ENCODE data around the gene COL8A1.

The COL8A1 gene

DNA sequence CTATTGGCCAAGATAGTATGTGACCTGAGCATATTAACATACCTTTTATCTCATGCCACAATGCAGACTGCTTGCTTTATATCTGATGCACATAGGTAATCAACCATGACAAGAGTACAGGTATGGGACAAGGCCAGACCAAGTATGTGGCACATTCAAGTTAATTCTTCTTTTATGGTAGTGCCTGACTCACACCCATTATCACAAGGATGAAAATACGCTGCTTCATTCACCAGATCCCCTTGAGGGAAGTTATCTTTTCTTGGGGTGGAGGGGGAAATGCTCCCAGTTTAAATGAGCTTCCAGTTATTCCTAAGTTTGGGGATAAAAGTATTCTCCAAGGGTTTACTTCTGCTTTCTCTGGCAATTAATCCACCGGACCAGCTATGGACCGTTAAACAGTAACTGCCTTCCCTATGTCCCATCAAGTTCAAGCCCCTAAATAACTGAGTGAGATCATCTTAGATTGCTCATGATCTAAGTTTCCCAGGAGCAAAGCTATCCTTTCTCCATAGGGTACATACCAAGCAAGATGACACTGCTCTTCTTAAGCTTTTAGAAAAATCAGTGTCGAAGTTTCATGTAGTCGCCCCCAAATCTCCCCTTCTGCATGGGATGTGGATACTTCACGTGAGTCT, 1.9 kb downstream of the COL8A1 start:
- DNase-seq, result no peak

GRCh38 chr3:99641480-99641879, 3.1 kb downstream of the COL8A1 start:
- no peak for DNase-seq

GRCh38 chr3:99641982-99642381, 3.6 kb downstream of the COL8A1 start:
- DNase-seq, result no peak

GRCh38 chr3:99644017-99644416, 5.6 kb downstream of the COL8A1 start:
- DNase-seq, result no peak

GRCh38 chr3:99644746-99645145, 6.4 kb downstream of the COL8A1 start:
- no peak for DNase-seq

DNA sequence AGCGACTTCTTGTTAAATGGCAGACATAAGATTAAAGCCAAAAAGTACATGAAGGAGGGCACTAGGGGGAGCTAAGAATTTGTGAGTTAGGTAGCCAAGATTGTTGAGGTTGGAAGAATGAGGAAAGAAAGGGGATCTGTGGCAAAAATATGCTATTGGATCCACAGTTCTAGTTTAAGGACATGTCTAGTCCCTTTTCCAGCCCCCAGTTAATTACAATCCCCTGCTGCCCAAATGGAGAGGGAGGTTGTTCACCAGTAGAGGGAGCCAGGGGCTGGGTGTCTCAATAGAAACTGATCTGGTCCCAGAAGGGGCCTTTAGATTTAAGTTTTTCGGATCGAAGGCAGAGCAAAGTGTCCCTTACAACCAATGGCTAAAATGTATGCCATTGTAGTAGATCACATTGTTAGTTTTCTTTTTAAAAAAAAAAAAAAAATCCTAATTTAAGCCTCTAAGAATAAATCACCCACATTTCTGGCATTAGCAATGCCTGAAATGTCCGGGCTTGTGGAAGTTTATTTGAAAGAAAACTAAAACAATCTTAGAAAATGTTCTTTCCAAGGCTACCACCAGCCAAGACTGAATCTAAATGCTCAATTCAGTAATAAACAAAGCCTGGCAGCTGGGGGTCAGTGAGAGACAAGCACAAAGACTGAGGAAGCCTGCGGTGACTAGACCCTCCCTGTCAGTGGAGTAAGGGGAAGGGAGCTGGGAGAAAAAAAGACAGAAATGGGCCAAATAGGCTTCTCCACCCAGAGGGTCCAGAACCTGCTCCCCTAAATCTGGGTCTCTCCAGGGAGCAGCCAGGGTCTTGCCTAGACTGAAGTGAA, 7.1 kb downstream of the COL8A1 start:
- no peak for DNase-seq

- DNase-seq, result no peak
Measured at GRCh38 chr3:99646107-99646435, 7.7 kb downstream of the COL8A1 start.

GRCh38 chr3:99647081-99647480, 8.7 kb downstream of the COL8A1 start:
- no peak for DNase-seq

- DNase-seq, result no peak
Measured at GRCh38 chr3:99648101-99648500, 9.7 kb downstream of the COL8A1 start.

DNA sequence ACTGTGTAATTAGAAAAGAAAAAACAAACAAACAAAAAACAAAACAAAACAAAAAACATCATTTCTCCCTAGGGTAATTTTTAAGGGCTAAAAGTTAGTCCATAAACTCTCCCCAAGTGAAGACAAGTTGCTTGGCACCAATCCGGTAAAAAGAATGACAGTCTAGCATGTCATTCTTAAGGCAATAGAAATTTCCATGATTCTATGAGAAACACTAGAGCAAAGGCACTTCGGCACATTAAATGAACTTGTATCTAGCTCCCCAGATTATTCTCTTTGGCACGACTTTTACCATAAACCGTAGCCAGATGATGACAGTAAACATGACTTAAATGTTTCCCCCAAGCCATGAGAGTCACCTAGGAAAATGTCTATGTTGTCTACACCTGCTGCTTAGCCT, 10.1 kb downstream of the COL8A1 start:
- DNase-seq, result no peak

- no peak for DNase-seq
Measured at GRCh38 chr3:99651531-99651930, 13.1 kb downstream of the COL8A1 start.

DNA sequence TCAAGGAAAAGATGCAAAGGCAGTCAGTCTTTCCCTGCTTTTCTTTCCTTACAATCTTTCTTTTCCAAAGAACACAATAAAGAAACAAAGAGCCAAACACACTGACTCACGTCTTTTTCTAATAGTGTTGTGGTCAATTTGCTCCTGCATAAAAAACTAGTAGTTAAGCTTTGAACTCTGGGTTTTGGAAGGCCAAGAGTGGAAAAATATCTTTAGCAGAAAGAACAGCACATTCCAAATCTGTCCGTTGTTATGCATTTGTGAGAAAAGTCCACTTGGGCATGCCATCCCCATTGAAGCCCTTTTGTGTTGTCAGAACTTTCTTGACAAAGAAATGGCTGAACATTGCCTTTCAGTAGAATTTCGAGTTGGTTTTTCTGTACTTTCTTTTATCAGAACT, 18.2 kb downstream of the COL8A1 start:
- DNase-seq, result no peak

GRCh38 chr3:99658274-99658673, 19.9 kb downstream of the COL8A1 start:
- no peak for DNase-seq

DNA sequence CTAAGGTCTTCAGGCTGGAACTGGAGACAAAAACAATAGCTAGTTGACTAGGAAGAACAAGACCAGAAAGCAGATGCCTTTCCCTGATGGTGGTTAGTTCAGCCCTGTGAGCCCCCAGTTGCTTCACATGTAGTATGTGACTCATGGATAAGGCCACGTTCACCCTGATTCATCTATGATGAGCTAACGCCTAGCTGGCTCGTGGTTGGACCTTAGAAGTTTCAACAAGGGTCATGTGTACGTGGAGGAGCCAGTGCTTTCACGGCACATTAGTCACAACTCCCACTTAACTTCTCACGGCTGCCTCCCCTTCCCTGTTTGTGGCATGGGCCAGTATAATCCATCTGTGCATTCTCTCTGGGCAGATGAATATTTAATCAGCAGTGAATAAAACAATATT, 20.6 kb downstream of the COL8A1 start:
- DNase-seq, result no peak

DNA sequence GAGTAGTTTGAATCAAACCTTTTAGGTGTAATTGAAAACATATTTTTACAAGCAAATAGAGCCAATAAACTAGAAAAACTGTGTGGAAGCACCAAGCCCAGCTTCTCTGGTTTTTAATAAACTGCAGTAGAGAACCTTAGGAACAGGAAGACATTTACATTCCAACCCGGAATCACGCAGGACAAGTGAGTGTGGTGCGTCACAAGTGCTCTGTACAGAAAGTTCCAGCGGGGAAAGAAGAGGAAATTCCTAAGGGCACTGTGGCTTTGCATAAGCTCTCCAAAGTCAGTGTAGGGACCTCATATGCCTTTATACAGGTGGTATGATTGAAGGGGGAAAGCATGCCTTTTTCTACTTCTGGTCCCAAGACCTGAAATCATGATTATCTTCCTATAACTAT, 21.6 kb downstream of the COL8A1 start:
- DNase-seq, result no peak

DNA sequence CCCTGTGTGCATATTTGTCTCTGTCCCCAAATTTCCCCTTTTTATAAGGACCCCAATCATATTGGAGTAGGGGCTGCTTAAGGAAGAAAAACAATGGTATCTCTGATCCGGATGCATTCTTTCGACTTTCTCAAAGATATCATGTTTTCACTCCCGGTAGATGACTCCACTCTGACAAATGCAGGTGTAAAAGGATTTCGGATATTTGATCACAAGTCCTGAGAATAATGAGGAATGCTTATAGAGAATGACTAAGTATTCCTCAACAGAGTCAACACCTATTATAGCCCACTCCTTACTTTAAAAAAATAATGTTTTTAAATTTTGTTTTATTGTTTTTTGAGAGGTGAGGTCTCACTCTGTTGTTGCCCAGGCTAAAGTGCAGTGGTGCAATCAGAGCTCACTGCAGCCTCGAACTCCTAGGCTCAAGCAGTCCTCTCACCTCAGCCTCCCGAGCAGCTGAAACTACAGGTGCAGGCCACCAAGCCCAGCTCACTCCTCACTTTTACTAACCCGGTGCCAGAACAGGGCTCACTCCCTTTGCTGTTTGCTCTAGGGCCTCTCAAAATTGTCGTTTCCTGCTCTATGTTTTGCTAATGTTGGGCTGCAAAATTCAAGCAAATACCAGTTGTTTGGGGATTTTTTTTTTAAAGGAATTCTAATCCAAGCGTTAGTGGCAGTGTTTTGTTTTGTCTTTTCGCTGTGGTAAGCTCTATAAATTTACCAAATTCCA, 24.6 kb downstream of the COL8A1 start:
- no peak for DNase-seq

- no peak for DNase-seq
Measured at GRCh38 chr3:99663977-99664376, 25.6 kb downstream of the COL8A1 start.

DNA sequence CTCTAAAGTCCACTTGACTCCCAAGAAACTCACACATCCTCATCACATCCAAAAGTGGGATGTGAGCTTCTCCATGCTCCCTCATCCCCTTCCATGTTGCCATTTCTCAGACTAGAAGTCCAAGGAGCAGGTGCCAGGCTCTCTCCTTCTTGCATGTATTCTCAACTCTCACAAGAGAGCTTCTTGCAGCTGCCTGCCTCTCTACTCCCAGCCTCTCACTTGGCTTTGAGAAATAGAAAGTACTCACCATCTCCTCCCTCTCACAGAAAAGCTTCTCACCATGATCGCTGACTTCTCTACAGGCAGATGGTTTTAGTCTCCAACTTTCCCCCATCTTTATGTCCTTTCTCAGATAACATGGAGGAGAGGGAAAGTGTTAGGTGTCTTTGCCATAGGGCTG, 26.6 kb downstream of the COL8A1 start:
- no peak for DNase-seq

DNA sequence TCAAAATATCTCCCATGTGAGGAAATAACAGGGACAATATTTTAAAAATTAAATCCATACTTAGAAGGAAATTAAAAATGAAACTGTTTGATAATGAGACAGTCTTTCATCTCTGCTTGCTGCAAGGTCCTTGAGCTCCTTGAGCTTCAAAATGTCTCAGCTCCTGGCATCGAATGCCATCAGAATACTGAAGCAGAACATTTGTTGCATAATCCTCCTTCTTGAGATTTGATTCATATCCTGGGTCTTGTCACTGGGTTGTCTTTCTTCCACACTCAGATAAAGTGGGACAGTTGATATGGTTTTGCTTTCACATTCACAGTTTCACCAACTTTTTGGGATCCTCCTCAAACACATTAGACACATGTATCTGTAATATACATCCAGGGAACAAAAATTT, 27.8 kb downstream of the COL8A1 start:
- DNase-seq, result no peak

GRCh38 chr3:99668044-99668443, 29.6 kb downstream of the COL8A1 start:
- no peak for DNase-seq

- DNase-seq, result no peak
Measured at GRCh38 chr3:99669879-99670555, 31.6 kb downstream of the COL8A1 start.

- DNase-seq, result no peak
Measured at GRCh38 chr3:99670556-99670950, 32.2 kb downstream of the COL8A1 start.

DNA sequence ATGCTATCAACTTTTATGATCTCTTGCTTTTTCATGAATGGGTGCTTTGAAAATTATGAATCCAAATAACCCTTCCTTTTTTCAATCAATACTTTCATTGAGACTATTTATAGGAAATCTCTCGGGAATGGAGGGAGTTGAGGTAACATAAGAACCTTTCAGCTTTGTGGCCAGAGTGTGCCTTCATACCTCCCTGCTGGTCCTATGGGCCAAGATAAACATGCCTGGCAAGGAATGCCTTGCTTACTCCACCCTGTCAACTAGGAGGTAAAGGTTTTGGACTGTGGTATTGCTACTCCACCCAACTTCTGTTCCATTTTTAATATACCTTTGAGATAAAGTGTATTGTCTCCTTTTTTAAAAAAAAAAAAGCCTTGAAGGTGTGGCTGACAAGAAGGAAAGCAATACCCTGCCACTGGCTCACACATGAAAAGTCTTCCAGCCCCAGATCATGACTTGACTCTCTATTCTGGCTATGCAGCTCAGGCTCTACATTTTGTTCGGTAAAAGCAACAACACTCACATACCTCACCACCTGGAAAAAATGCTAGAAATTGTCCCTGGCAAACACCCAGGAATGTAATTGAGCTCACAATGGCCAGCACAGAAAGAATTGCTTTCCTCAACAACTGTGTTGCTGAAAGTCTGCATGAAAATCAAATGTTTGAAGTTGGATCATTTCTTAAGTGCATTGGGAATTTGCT, 35.8 kb downstream of the COL8A1 start:
- no peak for DNase-seq

All from stimulated activated naive CD4-positive, alpha-beta T cell treated with Interleukin-2 at 50 U/mL for 16 hours (primary cell).